ENCODE data around the gene SLC26A9.
"Not testable (repeated sequence)": the region's sequence is repeated elsewhere in the genome, so short reads cannot be mapped to it uniquely, and the experiment has no call there.

SLC26A9 gene

DNA sequence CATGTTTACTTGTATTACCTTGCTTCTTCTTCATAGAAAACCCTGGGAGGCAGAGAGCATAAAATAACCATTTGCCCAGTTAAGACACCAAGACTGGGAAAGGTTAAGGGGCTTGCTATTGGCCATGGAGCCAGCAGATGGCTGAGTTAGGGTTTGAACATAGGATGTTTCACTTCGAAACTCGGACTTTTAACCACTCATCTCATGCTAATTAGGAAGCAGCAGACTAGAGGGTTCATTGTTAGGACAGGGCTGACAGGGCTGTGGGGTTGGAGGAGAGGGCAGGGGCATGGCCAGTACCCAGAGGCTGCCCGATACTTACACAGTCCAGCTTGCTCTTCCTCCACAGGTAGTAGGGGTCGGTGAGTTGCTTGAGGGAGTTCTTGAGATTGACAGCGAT lies 17.0 kb downstream of the SLC26A9 start:
- DNase-seq (ENCODE audit: low read depth in 2 of 2), result no peak

DNA sequence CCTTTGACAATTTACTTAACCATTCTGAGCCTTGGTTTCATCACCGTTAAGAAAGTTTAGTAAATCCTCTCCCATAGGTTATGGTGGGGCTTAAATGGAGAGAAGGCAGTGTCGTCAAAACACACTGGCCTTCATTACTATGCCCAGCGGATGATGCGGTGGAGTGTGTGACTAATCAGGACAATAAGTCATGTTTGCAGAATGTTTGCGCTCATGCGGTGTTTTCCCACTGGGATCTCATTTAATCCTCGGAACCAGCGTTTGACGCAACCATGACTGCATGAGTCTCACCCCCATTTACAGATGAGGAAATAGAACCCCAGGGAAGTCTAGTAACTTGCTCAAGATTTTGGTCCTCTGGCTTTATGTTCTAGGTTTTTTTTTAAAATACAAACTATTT lies 17.5 kb downstream of the SLC26A9 start:
- no peak for DNase-seq (ENCODE audit: low read depth in 2 of 2)

DNA sequence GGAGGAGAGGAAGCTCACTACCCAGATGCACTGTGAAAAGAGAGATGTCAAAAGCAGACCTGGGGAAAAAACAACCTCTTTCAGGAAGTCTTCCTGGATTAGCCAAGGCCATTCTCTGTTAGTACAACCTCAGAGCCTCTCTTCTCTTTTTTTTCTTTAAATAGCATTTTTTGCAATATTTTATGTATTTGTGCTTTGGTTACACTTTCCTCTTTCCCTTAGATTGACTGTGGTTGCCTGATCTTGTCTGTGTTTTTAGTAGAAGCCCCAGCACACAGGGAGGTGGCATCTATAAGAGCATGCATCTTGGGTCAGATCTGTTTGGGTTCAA lies 18.8 kb downstream of the SLC26A9 start:
- DNase-seq (ENCODE audit: low read depth in 2 of 2), result no peak

DNA sequence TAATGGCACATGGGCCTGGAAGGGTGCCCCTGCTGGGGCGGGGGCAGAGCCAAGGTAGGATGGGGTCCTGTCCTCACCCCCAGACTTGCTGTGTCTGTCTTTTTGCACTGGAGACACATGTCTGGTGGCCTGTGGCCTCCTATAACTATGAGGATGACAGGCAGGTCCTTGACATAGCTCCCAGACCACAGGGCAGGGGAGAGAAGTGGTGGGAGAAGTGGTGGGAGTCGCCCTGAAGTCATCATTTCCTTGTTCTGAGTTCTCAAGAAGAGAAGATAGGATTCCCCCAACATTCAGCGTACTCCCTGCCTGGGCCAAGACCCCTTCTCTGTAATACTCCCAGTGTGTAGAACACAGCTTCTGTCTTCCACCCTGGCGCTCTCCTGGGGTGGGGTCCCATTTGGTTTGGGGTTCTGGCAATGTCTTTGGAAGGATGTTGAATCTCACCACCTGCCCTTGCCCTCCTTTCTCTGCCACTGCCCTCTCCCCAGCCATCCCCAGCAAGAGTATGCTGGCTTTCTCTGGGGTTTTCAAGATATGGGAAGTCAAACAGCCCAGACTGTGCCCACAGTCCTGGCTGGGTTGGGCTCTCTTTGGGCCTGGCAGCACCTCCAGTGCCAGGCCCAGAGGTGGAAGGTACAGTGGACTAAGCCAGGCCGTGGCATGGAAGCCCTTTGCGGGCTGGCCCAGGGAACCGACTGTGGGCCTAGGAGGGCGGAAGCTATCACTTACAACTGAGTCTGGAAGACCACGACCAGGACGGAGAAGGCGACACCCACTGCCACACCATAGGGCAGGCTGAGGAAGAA lies 19.4 kb downstream of the SLC26A9 start:
- DNase-seq (ENCODE audit: low read depth in 2 of 2), result no peak

DNA sequence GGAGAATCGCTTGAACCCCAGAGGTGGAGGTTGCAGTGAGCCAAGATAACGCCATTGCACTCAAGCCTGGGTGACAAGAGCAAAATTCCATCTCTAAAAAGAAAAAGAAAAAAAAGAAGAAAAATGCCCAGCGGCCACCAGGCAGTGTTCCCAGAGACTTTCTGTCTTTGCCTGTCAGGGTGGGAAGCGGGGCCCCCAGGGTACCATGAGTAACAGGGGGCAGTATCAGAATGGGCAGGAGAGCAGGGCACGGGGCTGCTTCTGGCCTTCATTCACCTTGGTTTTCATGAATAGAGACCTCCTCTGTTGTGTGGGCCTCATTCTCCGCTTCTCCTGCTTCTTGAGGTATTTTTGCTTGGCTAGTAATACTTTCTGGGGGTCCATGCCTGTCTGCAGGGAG lies 20.4 kb downstream of the SLC26A9 start:
- no peak for DNase-seq (ENCODE audit: low read depth in 2 of 2)

DNA sequence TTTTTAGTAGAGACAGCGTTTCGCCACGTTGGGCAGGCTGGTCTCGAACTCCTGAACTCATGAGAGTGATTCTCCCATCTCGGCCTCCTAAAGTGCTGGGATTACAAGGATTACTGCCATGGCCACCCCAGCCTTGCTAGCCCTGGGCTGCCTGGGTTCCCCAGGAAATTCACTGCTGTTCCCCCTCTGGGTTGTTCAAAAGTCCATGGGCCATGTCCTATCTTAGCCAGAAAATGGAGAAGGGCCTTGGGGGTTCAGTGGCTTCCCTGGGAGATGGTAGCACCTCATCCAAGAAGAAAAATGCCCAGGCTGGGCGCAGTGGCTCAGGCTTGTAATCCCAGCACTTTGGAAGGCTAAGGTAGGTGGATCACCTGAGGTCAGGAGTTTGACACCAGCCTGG lies 20.9 kb downstream of the SLC26A9 start:
- DNase-seq (ENCODE audit: low read depth in 2 of 2), result no peak

DNA sequence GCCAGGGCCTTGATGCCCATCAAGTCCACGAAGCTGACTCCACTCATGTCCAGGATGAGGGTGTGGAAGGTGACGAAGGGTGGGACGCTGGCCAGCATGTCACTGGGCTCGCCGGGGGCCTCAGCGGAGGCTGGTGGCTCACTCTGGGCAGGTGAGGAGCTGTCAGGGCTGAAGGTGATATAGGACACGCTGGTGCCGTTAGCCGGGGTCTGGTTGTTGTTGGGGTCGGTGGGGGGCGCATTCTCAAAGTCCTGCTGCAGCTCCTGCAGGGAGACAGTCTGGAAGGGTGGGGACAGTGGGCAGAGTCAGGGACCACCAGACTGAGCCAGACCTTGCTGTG lies 21.7 kb downstream of the SLC26A9 start:
- DNase-seq (ENCODE audit: low read depth in 2 of 2), result no peak

DNA sequence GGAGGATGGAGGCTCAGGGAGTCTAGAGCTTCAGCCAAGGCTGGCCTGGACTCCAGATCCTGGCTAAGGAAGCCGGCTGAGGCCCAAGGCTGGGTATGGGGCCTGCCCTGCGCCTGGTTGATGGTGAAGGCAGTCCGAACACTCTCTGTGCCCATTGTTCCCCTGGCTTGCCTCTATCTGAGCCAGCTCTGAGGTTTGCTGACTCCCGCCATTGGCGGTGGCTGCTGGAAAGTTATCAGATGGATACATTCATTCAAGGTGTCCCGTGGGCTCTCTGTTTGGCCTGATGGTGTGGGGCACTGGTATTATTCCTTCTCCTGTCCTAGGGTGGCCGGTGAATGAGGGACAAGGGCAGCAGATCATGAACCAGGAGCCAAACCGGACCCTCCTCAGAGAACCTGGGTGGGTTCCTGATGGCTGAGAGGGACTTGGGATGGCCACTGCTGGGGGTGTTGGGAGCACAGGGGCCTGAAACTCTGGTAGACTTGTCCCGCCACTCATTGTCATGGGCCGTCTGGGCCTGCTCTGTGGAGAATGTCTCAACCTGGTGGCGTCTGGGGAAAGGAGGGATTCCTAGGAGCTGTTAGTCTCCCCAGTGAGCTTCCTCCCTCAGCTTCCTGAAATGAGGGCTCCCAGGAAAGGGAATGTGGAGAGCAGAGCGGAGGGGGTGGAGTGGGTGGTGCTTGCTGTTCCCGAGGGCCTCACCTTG lies 22.2 kb downstream of the SLC26A9 start:
- DNase-seq (ENCODE audit: low read depth in 2 of 2), result no peak

DNA sequence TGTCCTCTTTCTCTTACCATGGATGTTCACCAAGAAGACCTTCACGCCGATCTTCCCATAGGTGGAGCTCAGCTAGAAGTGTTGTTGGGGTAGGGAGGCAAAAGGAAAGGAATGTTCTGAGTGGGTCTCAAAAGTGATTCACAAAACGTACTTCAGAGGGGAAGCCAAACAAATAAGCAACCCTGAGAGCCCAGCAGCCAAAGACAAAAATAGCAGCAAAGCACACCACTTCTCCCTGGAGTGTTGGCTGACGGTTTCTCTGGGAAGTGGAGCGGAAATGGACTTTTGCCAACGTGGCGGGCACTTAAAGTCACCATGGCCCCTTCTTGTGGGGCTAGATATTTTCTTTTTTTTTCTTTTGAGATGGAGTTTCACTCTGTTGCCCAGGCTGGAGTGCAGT lies 23.1 kb downstream of the SLC26A9 start:
- DNase-seq (ENCODE audit: low read depth in 2 of 2), result no peak

DNA sequence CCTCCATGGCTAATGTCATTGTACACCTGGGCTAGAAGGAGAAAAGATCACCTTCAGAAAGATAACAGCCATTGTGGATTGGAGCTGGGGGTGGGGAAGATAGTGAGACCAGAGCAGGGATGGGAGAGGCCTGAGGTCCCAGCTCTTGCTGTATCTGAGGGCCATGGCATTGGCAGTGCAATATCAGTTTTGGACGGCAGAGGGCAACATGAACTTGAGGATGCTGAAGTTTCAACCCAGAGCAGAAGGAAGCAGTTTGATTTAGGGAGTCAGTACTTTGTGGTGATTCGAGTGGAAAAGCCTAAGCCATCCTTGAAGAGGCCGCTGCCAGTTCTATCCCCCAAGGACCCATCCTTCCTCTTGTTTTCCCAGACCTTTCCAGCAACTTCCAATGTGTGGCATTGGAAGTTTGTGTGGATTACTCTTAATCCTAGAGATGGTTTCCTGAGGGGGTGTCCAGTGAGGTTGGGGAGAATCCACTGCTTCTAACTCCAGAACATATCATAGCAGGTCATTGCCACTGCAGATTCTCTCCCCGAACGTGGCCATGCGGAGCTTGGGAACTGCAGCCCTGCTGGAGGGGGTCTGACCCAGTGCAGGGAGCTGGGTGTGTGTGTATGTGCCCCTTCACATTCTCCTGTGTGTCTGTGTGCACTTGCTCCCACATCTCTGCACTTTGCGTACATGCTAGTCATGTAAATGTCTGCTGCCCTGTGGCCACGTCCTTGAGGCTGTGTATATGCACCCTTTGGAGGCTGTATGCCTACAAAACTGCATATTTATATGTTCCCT lies 24.1 kb downstream of the SLC26A9 start:
- DNase-seq (ENCODE audit: low read depth in 2 of 2), result peak; percentile 42 to 43

DNA sequence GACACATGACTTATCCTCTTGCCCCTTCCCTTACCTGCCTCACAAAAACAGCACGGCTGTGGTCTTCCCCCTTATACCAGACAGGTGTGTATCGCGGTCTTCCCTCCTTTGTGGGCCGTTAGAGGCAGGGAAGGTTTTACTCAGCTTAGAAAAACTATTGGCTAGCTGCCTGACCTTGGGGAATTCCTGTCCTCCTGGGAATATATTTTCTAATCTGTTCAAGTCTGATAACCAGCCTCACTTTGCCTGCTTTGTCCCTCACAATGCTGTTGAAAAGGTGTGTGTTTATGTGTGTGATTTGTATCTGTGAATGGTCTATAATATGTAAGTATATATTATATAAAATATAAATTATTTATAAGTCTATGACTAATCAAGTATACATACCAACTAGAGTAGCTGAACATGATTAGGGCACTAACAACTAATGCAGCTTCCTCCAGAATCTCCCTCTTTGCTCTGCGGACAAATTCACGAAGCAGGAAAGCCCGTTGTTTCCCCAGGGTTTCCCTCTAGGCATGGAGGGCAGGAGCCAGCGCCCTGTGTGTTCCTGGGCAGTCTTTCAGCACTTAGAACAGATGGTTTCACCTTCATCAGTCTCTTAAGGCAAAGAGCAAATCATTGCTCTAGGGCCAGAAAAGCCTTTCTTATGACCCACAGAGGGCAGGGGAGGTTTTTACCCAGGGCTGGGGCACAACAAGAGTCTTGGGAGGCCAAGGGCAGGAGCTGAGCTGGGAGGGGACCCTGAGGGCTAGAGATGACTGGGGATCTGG lies 25.6 kb downstream of the SLC26A9 start:
- no peak for DNase-seq (ENCODE audit: low read depth in 2 of 2)

DNA sequence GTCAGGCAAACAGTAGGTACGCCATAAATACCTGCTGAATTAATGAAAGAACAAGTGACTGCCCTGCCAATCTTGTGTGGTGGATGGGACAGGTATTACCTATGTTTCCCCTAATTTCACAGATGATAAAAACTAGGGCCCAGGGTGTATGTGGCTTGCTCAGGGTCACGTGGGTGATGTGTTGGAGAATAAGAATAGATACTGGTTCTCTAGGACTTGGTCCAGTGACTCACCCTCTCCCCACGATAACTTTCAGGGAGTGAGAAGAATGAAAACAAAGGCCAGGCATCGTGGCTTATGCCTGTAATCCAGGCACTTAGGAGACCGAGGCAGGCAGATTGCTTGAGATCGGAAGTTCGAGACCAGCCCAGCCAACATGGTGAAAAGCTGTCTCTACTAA lies 26.7 kb downstream of the SLC26A9 start:
- no peak for DNase-seq (ENCODE audit: low read depth in 2 of 2)

DNA sequence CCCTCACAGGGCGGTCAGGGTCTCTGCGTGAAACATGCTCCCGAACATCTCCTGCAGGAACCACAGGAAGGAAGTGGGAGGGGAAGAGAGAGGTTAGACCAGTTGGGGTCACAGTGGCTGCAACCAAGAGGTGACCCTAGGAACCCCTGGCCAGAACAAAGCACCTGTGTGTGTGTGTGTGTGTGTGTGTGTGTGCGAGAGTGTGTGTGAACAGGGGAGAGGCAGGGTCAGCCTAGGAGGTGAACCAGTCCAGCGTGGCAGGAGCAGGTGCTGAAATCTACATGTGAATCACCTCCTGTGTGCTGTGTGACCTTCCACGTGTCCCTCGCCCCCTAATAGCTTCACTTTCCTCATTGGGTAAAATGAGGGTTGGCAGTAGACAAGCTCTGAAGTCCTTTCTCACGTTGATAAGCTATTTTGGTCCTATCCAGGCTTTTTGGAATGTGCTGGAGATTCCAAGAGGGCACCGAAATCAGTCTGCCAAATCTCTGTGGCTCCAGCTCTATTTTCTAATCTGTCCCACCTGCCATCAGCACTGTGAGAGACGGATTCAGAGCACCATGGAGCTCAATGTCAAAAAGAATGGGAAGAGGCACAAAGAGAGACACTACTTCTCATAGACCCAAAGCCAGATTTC lies 27.8 kb downstream of the SLC26A9 start:
- DNase-seq (ENCODE audit: low read depth in 2 of 2), result no peak

DNA sequence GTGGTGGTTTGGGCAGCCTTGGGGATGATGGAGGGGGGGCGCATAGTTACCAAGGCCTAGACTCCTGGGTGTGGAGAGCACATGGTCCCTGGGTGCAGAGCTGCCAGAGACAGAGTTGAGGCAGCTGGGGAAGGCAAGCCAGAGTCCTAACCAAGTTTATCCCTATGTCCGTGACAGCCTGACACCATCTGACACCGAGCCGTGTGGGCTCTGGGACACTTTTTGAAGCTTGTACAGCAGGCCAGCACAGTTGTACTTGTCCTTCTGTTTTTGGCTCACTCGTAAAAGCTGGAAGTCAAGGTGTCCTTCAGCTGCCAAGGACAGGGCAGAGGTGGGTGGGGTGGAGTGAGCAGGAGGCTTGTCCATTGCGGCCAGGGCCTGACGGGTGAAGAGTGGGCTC lies 28.5 kb downstream of the SLC26A9 start:
- DNase-seq (ENCODE audit: low read depth in 2 of 2), result no peak

DNA sequence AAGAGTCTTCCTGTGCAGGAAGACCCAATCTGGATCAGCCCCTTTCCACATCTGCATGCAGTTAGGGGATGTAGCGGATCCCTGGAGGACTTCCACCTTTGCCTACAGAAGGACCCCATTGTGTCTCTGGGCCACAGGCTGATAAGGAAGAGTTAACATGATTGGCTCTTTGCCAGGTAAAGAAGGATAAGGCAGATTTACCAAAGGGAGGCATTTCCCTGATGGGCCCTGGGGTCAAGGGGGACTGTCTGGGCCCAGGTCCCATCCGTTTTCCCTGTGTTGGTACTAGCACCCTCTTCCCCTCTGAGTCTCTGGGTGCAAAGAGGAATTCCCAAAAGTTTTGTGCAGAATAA lies 29.1 kb downstream of the SLC26A9 start:
- DNase-seq (ENCODE audit: low read depth in 2 of 2), result no peak

DNA sequence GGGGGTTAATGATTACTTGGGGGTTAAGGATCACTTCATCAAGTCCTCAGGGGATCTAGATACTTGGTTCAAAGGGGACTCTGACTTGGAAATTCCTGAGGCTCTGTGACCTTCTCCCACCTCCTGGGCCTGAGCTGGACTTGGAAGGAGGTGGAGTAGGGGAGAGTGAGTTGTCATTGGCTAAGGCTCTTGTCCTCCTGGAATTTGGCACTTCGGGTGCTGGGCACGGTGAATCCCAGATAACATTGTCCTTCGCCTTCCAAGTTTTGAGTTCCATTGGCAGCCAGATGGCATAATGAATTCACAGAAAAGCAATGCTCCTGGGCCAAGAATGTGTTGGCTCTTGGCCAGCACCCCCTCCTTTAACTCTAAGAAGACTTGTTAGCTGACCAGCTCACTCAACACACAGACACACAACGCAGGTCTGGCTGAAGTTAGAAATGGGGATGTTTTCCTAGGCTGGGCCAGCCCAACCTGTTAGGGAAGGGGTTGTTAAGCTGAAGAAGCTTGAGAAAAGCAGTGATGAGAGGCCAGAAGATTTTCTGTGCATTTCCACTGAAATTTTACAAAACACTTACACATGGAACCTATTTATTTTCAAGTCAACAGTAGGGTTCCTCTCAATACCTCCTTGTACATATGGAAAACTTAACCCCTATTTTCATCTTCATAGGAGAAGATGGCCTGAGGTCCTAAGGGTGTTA lies 29.7 kb downstream of the SLC26A9 start:
- no peak for DNase-seq (ENCODE audit: low read depth in 2 of 2)

DNA sequence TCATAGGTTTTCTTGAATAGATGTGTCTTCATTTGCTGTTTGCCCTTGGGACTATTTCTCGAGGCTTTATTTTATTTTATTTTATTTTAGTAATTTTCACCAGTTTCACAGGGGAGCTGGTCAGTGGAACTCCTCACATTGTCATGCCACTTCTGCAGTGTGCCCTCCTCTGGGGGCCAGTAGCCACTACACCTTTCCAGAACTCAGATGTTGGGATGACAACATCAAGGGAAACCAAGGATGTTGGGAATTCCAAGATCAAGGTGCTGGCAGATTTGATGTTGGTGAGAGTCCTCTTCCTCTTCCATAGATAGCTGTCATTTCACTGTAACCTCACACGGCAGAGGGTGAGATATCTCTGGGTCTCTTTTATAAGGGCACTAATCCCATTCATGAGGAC lies 35.5 kb downstream of the SLC26A9 start:
- DNase-seq (ENCODE audit: low read depth in 2 of 2), result no peak

DNA sequence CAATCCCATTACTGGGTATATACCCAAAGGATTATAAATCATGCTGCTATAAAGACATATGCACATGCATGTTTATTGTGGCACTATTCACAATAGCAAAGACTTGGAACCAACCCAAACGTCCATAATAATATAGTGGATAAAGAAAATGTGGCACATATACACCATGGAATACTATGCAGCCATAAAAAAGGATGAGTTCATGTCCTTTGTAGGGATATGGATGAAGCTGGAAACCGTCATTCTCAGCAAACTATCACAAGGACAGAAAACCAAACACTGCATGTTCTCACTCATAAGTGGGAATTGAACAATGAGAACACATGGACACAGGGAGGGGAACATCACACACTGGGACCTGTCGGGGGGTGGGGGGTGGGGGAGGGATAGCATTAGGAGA lies 38.2 kb downstream of the SLC26A9 start:
- DNase-seq (ENCODE audit: low read depth in 2 of 2), result not testable (repeated sequence)

DNA sequence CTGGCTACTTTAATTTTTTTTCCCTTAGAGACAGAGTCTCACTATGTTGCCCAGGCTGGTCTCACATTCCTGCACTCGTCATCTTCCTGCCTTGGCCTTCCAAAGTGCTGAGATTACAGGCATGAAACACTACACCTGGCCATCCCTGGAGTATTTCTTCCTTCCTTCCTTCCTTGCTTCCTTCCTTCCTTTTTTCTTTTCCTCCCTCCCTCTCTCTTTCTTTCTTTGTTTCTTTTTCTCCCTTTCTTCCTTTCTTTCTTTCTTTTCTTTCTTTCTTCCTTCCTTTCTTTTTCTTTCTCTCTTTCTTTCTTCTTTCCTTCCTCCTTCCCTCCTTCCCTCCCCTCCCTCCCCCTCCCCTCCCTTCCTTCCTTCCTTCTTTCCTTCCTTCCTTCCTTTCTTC lies 46.9 kb downstream of the SLC26A9 start:
- DNase-seq (ENCODE audit: low read depth in 2 of 2), result no peak

DNA sequence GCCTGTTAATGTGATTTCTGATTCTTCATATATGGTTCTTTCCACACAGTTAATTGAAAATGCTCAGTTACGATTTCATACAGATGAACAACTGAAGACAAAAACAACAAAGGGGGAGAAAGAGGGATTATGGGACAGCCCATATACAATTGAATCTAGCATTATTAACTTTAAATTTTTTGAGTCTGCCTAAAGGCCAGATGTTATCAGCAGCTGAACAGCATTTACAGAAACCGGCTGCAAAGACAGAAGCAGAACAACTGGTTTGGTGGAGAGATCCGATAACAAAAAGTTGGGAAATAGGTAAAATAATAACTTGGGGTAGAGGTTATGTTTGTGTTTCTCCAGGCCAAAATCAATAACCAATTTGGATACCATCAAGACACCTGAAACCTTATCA lies 49.1 kb downstream of the SLC26A9 start:
- DNase-seq (ENCODE audit: low read depth in 2 of 2), result not testable (repeated sequence)

DNA sequence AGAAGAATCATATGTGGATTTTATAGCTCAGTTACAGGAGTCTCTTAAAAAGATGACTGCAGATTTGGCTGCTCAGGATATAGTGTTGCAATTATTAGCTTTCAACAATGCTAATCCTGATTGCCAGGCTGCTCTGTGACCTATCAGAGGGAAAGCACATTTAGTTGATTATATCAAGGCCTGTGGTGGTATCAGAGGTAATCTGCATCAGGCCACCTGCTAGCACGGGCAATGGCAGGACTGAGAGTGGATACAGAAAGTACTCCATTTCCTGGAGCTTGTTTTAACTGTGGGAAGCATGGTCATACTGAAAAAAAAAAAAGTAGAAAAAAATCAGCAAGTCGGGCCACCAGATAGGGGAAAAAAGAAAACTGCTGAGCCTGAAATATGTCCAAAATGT lies 51.1 kb downstream of the SLC26A9 start:
- DNase-seq (ENCODE audit: low read depth in 2 of 2), result not testable (repeated sequence)

All from stimulated activated CD8-positive, alpha-beta memory T cell treated with anti-CD3 and anti-CD28 coated beads, Interleukin-7, amount 100 ng/mL, for 1 hour (primary cell).